Chondrocyte (in vitro differentiated cells): ENCODE data around the gene SPON1. TPM values are rescaled to one million over a fixed set of nuclear protein-coding genes. Genes with fewer than 3 reads are reported as not detected.

Source experiments
- DNase-seq: peaks from one replicate; pipeline ENCODE4 v3.0.0; 2021; ENCODE audit warnings: mixed read lengths, low spot score
- H3K27ac Mint-ChIP-seq: one replicate; pipeline ENCODE4 v1.8.0; 2021; ENCODE audit warnings: mild to moderate bottlenecking, moderate library complexity, mixed read lengths; ENCODE audit not compliant: unreplicated experiment
- H3K27me3 Mint-ChIP-seq: 2 replicates; pipeline ENCODE4 v1.8.0; 2021; ENCODE audit warnings: low read depth, mixed read lengths
- H3K36me3 Mint-ChIP-seq: 2 replicates; pipeline ENCODE4 v1.8.0; 2021; ENCODE audit warnings: low read depth, mixed read lengths
- H3K4me1 Mint-ChIP-seq: 2 replicates; pipeline ENCODE4 v1.8.0; 2021; ENCODE audit warnings: low read depth, mild to moderate bottlenecking, mixed read lengths
- H3K4me3 Mint-ChIP-seq: one replicate; pipeline ENCODE4 v1.8.0; 2021; ENCODE audit warnings: mild to moderate bottlenecking, moderate library complexity, mixed read lengths; ENCODE audit not compliant: unreplicated experiment
- H3K9me3 Mint-ChIP-seq: 2 replicates; pipeline ENCODE4 v1.8.0; 2021; ENCODE audit warnings: low read depth, mixed read lengths
- CTCF ChIP-seq: fragments of 200-600 bp; sonication (generic); IDR thresholded peaks from 2 replicates; pipeline ENCODE4 v1.5.0; 2021; ENCODE audit warnings: antibody characterized with exemption, mild to moderate bottlenecking, moderate library complexity
- total RNA-seq: library from RNA; stranded (reverse); gene quantifications from 3 replicates; pipeline ENCODE4 v1.2.1, GENCODE V29; 2021

Gene SPON1
- total RNA-seq, 1 donor from 2014 or later, result 0.10 TPM

- TF ChIP-seq CTCF, result no peak
- H3K9me3 Mint-ChIP-seq, result no peaks in the 10 kb centered on the region
- peaks cover 7% of the 10 kb centered on the region for H3K27me3 Mint-ChIP-seq
- no peak overlapping the region for H3K4me3 Mint-ChIP-seq
- no peaks in the 10 kb centered on the region for H3K4me1 Mint-ChIP-seq
- no peak overlapping the region for H3K27ac Mint-ChIP-seq
- no peak for DNase-seq
- no peaks in the 10 kb centered on the region for H3K36me3 Mint-ChIP-seq
These were observed 48.1 kb downstream of the SPON1 start for GRCh38 chr11:14010665-14011064.

- no peak for TF ChIP-seq CTCF
- no peak overlapping the region for H3K27ac Mint-ChIP-seq
- no peaks in the 10 kb centered on the region for H3K36me3 Mint-ChIP-seq
- no peaks in the 10 kb centered on the region for H3K4me1 Mint-ChIP-seq
- no peaks in the 10 kb centered on the region for H3K9me3 Mint-ChIP-seq
- no peak overlapping the region for H3K4me3 Mint-ChIP-seq
- H3K27me3 Mint-ChIP-seq, result peaks cover 2% of the 10 kb centered on the region
- no peak for DNase-seq
These were observed 50.3 kb downstream of the SPON1 start for GRCh38 chr11:14012846-14013245.

GRCh38 chr11:14015711-14016110 is 53.2 kb downstream of the SPON1 start:
- Mint-ChIP-seq H3K27me3 (peaks cover 10% of the 10 kb centered on the region), H3K27ac (no peak overlapping the region), H3K36me3 (no peaks in the 10 kb centered on the region), H3K4me1 (no peaks in the 10 kb centered on the region), H3K9me3 (no peaks in the 10 kb centered on the region), H3K4me3 (no peak overlapping the region)
- no peak for TF ChIP-seq CTCF
- no peak for DNase-seq

GRCh38 chr11:14018441-14018840 is 55.9 kb downstream of the SPON1 start:
- TF ChIP-seq CTCF, result no peak
- Mint-ChIP-seq H3K4me3 (no peak overlapping the region), H3K4me1 (no peaks in the 10 kb centered on the region), H3K27me3 (peaks cover 15% of the 10 kb centered on the region), H3K36me3 (no peaks in the 10 kb centered on the region), H3K9me3 (no peaks in the 10 kb centered on the region), H3K27ac (no peak overlapping the region)
- no peak for DNase-seq

GRCh38 chr11:14021738-14022137 is 59.2 kb downstream of the SPON1 start:
- peaks cover 23% of the 10 kb centered on the region for H3K27me3 Mint-ChIP-seq
- no peak overlapping the region for H3K4me3 Mint-ChIP-seq
- H3K9me3 Mint-ChIP-seq, result no peaks in the 10 kb centered on the region
- H3K36me3 Mint-ChIP-seq, result no peaks in the 10 kb centered on the region
- H3K4me1 Mint-ChIP-seq, result no peaks in the 10 kb centered on the region
- H3K27ac Mint-ChIP-seq, result no peak overlapping the region
- TF ChIP-seq CTCF, result no peak
- DNase-seq, result no peak
